AG04450 (cell line): ENCODE results near the gene PRX. TPM values are rescaled to one million over a fixed set of nuclear protein-coding genes. Genes with fewer than 3 reads are reported as not detected.

ENCODE experiments used
- CTCF ChIA-PET: fragments of 300-600, 350-600 bp; formaldehyde crosslinking; extraction: SDS; loops from one replicate; lab custom pipeline; 2022; ENCODE audit warnings: antibody characterized with exemption, inconsistent platforms; lab: Charles Lee
- POLR2A ChIA-PET: fragments of 350-600 bp; formaldehyde crosslinking; extraction: SDS; loops from one replicate; lab custom pipeline; 2021; ENCODE audit warnings: antibody characterized with exemption, inconsistent platforms; lab: Yijun Ruan, JAX
- DNase-seq: peaks from one replicate; pipeline ENCODE4 v3.0.0-alpha.2; 2011; ENCODE audit warnings: low read depth, low spot score
- H3K27ac ChIP-seq: one replicate; pipeline ENCODE4 v1.5.1; 2012; ENCODE audit warnings: low read depth, low read length, control low read depth
- H3K27me3 ChIP-seq: one replicate; pipeline ENCODE4 v1.6.0; 2012; ENCODE audit warnings: low read length; ENCODE audit not compliant: control insufficient read depth, insufficient read depth
- H3K4me3 ChIP-seq: 2 replicates; pipeline ENCODE4 v1.5.1; 2011; ENCODE audit warnings: mild to moderate bottlenecking, low read depth, low read length, control low read depth
- H3K9me3 ChIP-seq: 2 replicates; pipeline ENCODE4 v1.5.1; 2012; ENCODE audit warnings: low read length; ENCODE audit not compliant: control insufficient read depth, insufficient read depth
- CTCF ChIP-seq: IDR thresholded peaks from 2 replicates; pipeline ENCODE4 v1.5.1; 2011; ENCODE audit warnings: low read depth, low read length, control low read depth, inconsistent platforms
- polyA plus RNA-seq: library from polyadenylated mRNA; depleted of rRNA; stranded (reverse); fragments of >200 nt; gene quantifications from 2 replicates; pipeline ENCODE4 v1.2.3, GENCODE V29; 2011

PRX gene
- polyA plus RNA-seq, 1 experiment, result 1.8 TPM

- ChIA-PET POLR2A (interaction anchor here (0.7 kb wide), 2 partner anchors 9 to 29 kb away, joined by 3 to 11 read pairs; no protein-coding TSS in a partner anchor), CTCF (no interaction called here)
- no peaks in the 10 kb centered on the region; the same call in 1 of the 2 replicates for H3K9me3 ChIP-seq
- H3K27me3 ChIP-seq, result no peaks in the 10 kb centered on the region
- no peak overlapping the region for H3K27ac ChIP-seq
- no peak for DNase-seq
- no peak for TF ChIP-seq CTCF
- no peak overlapping the region for H3K4me3 ChIP-seq
Observed at GRCh38 chr19:40393894-40394815, 19.0 kb downstream of the PRX start.

DNA sequence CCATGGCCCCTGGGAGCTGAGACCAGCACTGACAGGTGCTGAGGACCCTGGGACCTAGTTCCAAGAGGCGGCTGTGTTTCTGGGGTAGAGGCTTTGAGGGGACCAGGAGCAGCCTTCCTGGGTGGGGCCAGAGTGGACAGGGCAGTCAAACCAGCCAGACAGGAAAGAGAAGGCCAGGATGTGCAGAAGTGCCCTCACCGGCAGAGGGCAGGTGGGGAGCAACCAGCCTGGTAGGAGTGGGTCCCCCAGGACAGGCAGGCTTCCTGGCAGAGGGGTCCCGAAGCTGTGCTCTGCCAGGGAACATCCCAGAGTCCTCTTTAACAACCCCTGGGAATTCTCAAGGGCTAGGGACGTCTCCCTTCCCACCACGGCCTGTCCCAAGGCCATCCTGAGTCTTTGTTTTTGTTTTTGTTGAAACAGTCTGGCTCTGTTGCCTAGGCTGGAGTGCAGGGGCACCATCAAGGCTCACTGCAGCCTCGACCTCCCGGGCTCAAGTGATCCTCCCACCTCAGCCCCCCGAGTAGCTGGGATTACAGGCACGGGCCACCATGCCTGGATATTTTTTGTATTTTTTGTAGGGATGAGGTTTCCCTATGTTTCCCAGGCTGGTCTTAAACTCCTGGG is 20.2 kb downstream of the PRX start:
- CTCF ChIA-PET, result no interaction called here

GRCh38 chr19:40392123-40392522 is 21.1 kb downstream of the PRX start:
- no peak for DNase-seq
- Histone ChIP-seq H3K9me3 (no peaks in the 10 kb centered on the region), H3K4me3 (no peak overlapping the region), H3K27me3 (no peaks in the 10 kb centered on the region), H3K27ac (no peak overlapping the region)
- POLR2A ChIA-PET, result no interaction called here
- TF ChIP-seq CTCF, result no peak
- CTCF ChIA-PET, result no interaction called here

More for the DNA sequence above, 20.2 kb downstream of the PRX start:
- DNase-seq, result no peak
- no peaks in the 10 kb centered on the region for H3K9me3 ChIP-seq
- POLR2A ChIA-PET, result no interaction called here
- no peak; the same call in 1 of the 2 replicates for TF ChIP-seq CTCF
- H3K4me3 ChIP-seq, result no peak overlapping the region
- H3K27ac ChIP-seq, result no peak overlapping the region
- H3K27me3 ChIP-seq, result no peaks in the 10 kb centered on the region

- no peak within 1 kb of the TSS for H3K27ac ChIP-seq
- no peak for TF ChIP-seq CTCF
- no peak for DNase-seq
- H3K9me3 ChIP-seq, result no peaks in the 10 kb centered on the region
- ChIA-PET CTCF (interaction anchor here (1.4 kb wide), 1 partner anchor 30 kb away, joined by 5 read pairs; no protein-coding TSS in a partner anchor), POLR2A (interaction anchor here (0.5 kb wide), 1 partner anchor 180 kb away, joined by 3 read pairs; no protein-coding TSS in a partner anchor)
- H3K27me3 ChIP-seq, result no peaks in the 10 kb centered on the region
- H3K4me3 ChIP-seq, result no peak within 1 kb of the TSS
Observed at GRCh38 chr19:40390084-40390742, 23.0 kb downstream of the PRX start, which contains the start of gene HIPK4. Gene HIPK4 (minus strand): TSS chr19:40390181. CDS start chr19:40389902, 279 bp downstream.
